ENCODE measurements around the gene SELENOK. TPM values are rescaled to one million over a fixed set of nuclear protein-coding genes. Genes with fewer than 3 reads are reported as not detected.
"Not testable (repeated sequence)": the region's sequence is repeated elsewhere in the genome, so short reads cannot be mapped to it uniquely, and the experiment has no call there.

The SELENOK gene
- polyA plus RNA-seq (2013, experiment 1 of 2; ENCODE audit: insufficient read length): 39.8 TPM
- 37.9 TPM for polyA plus RNA-seq (2013, experiment 2 of 2; ENCODE audit: insufficient read length)

DNA sequence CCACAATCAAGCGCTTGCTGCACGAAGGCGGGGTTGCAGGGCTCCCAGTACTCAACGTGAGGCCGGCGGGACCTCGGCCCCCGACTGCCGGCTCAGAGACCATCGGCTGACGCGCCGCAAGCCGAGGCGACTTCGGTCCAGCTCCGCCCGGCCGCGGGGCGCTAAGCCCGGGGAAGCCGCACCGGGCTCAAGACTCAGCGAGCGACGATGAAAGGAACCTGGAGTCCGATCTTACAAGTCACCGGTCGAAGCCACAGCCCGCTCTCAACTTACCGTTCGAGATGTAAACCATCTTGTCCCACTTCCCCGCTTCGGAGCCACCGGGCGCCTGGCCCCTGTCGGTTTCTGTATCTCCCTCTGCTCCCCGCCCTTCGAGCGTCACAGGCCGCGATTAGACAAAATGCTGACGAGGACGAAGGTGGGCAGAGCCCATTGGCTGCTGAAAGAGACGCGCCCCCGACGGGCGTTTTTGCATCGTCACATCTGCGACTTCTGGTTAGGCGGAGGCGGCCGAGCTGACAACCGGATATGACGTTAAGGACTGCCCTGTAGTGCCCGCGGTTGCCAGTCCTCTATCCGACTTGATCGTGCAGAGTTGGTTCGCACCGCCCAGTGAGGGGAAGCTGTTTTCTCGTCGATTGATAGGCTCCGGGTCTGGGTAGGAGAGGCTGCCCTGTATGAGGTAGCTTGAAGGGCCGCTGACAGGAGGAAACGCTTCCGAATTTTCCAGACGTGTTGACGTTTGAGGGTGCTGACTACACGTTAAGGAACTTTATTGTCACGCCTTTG lies at the start of gene SELENOK:
SELENOK (minus strand) TSS at position 363 of the 789 bp plus-strand sequence.
- DNase-seq: peak; percentile 99

GRCh38 chr3:53941184-53941583 lies 49.5 kb upstream of the SELENOK start:
- peak; percentile 49 for DNase-seq

- DNase-seq: no peak
Measured at GRCh38 chr3:53940623-53941022, 49.0 kb upstream of the SELENOK start.

- DNase-seq: no peak
Measured at GRCh38 chr3:53939813-53940212, 48.2 kb upstream of the SELENOK start.

- DNase-seq: no peak
Measured at GRCh38 chr3:53939086-53939582, 47.5 kb upstream of the SELENOK start.

DNA sequence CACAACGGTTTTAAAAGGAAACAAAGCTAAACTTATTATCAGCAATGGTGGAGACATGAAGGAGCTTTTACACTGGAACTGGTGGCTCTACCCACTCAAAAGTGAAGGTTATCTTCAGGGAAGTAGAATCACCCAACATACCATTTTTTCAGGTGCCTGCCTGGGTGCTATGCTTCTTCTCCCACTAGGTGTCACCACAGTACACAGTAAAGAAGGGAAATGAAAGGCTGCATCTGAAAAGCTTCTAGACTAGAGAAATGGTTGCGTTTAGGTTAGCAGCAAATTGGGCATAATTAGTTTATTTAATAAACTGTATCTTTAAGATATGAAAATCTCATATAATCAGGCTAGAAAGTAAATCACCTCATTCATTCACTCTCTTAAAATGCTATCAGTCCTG lies 47.0 kb upstream of the SELENOK start:
- peak; percentile 46 for DNase-seq

DNA sequence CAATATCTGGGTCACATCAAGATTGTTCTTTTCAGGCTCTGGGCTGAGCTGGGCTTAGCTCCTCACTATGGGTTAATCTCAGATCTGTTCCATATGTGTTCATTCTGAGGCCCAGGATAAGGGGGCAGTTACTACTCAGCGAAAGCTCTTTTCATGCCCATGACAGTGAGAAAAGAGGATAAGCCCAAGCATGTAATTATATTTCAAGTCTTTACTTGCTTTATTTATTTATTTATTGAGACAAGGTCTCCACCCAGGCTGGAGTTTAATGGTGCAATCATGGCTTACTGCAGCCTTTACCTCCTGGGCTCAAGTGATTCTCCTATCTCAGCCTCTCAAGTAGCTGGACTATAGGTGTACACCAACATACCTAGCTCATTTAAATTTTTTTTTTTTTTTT lies 44.7 kb upstream of the SELENOK start:
- no peak for DNase-seq

- DNase-seq: no peak
Measured at GRCh38 chr3:53935283-53935901, 43.7 kb upstream of the SELENOK start.

- DNase-seq: not testable (repeated sequence)
Measured at GRCh38 chr3:53927208-53927872, 35.7 kb upstream of the SELENOK start.

- DNase-seq: peak; percentile 5
Measured at GRCh38 chr3:53921296-53921695, 29.6 kb upstream of the SELENOK start.

DNA sequence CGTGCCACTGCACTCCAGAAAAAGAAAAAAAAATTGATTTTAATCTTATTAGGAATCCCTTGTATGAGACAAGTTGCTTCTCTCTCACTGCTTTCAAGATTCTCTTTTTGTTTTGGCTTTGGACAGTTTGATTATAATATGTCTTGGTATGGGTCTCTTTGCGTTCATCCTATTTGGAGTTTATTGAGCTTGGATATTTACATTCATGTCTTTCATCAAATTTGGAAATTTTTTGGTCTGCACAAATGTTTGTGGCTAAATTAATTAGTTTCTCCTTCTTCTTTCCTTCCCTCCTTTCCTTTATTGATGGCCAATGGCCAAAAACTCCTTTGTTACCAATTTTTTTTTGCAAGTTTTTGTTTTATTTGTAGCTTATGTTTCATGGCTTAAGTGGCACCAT lies 28.1 kb upstream of the SELENOK start:
- no peak for DNase-seq

GRCh38 chr3:53913401-53913800 lies 21.7 kb upstream of the SELENOK start:
- no peak for DNase-seq

GRCh38 chr3:53902711-53903110 lies 11.1 kb upstream of the SELENOK start:
- no peak for DNase-seq

DNA sequence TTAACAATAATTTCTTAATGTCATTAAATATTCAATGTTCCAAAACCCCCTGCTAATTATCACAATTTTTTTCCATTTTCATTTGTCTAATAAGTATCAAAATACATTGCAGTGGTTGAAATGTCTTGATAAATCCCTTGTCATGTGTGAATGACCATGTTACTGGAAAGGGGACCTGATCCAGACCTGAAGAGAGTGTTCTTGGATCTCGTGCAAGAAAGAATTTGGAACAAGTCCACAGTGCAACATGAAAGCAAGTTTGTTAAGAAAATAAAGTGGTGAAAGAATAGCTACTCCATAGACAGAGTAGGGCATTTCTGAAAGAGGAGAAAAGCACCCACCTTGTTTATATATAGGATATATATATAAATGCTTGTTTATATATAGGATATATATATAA lies 10.4 kb upstream of the SELENOK start:
- no peak for DNase-seq

GRCh38 chr3:53900666-53901331 lies 9.1 kb upstream of the SELENOK start:
- no peak for DNase-seq

DNA sequence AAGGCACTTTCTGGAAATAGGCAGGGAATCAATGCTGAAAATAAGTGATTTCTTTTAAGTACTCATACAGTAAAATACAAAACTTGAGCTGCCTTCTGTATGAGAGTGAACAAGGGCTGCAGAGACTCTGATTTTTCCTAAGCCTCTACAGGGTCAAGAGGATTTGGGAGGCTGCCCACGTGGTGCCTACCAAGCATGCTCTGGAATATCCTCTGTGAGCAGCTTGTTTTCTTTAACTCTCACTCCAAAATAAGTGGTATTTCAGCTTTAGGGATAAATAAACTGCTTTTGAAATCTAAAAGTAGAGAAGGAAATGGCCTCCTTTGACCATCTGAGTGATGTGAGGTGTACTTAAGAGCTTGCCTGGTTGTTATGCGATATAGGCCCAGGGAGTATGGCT lies 8.1 kb upstream of the SELENOK start:
- no peak for DNase-seq

GRCh38 chr3:53892286-53892637 lies 603 bp upstream of the SELENOK start:
- DNase-seq: no peak

GRCh38 chr3:53890726-53891475 lies 758 bp downstream of the SELENOK start:
- peak; percentile 2 for DNase-seq

GRCh38 chr3:53888232-53888631 lies 3.4 kb downstream of the SELENOK start:
- no peak for DNase-seq

DNA sequence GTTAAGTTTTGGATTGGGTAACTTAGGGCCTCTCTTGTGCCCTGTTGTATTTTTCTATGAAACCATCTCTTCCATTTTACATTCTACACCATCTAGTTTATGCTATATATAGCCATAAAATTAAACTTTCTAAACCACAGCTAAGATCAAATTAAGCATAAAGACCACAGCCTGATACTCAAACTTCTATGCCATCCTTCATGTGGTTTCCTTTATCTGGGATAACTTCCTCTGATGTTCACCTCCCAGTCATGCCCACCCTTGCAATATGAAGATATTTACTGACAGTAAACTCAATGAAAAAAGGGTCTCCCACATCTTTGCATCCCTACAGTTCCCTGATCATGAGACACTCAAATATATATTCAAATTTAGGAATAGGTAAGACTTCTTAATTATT lies 4.2 kb downstream of the SELENOK start:
- no peak for DNase-seq

DNA sequence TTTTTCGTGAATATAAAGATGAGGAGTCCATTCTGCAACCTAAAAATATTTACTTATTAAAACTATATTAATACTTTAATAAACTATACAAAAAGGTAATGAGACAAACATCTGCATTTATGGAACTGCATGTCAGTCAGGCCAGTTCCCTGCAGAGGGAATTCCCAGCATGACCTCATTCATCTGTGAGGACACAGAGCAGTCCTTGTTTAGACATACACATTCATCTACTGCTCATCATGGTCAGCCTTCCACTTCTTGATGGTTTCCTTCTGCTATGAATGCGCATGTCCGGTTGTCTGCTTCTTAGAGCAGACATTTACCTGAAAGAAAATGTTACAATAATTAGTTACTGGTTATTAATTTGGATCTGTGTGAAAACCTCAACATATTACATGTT lies 6.4 kb downstream of the SELENOK start:
- DNase-seq: no peak

DNA sequence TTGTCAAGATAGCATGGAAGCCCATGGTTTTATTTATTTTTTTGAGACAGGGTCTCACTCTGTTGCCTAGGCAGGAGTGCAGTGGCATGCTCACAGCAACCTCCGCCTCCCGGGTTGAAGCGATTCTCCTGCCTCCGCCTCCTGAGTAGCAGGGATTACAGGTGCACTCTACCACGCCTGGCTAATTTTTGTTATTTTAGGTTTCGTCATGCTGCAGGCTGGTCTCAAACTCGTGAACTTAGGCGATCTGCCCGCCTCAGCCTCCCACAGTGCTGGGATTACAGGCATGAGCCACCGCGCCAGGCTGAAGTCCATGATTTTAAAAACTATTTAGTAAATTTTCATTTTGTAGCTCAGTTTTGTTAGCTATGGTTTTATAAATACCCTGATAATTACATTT lies 7.0 kb downstream of the SELENOK start:
- DNase-seq: no peak

Data from fibroblast of skin of abdomen (primary cell).